ENCODE data around the gene RAD1.

DNA sequence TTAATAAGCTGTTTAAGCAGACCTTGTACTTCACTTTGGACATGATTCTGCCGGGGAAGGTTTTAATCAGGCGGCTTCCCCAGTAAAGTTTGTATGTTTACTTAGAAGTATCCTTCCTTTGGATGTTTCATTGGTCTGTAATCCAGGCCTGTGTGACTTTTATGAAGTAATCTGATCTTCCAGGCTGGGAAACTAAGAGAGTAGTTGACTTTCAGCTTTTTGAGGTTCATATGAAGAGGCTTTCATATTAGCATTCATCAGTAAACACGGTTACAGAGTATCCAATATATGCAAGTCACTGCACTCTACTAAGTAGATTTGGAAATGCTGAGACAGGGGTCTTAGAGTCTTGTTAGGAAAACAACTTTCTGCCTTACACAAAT lies 15.1 kb upstream of the RAD1 start:
- TF ChIP-seq RARB (CRISPR knock-in tag; IDR thresholded peaks at IDR 0.05) (no peak), ZFP30 (CRISPR knock-in tag; IDR thresholded peaks at IDR 0.05) (no peak), ISL1 (CRISPR knock-in tag; IDR thresholded peaks at IDR 0.05) (no peak), ESRRG (CRISPR knock-in tag; IDR thresholded peaks at IDR 0.05) (no peak), TOX (CRISPR knock-in tag; IDR thresholded peaks at IDR 0.05; ENCODE audit: borderline replicate concordance) (no peak), ARNTL (CRISPR knock-in tag; IDR thresholded peaks at IDR 0.05; ENCODE audit: borderline replicate concordance, low read depth) (no peak), ZNF565 (CRISPR knock-in tag; conservative IDR thresholded peaks at IDR 0.05; ENCODE audit: low read depth) (no peak), ZNF70 (CRISPR knock-in tag; IDR thresholded peaks at IDR 0.05) (no peak), ZFP3 (CRISPR knock-in tag; IDR thresholded peaks at IDR 0.05) (no peak), BACH2 (CRISPR knock-in tag; IDR thresholded peaks at IDR 0.05; ENCODE audit: borderline replicate concordance) (no peak), PPARA (CRISPR knock-in tag; IDR thresholded peaks at IDR 0.05; ENCODE audit: borderline replicate concordance) (no peak)
- TF ChIP-seq, protein P1, sequence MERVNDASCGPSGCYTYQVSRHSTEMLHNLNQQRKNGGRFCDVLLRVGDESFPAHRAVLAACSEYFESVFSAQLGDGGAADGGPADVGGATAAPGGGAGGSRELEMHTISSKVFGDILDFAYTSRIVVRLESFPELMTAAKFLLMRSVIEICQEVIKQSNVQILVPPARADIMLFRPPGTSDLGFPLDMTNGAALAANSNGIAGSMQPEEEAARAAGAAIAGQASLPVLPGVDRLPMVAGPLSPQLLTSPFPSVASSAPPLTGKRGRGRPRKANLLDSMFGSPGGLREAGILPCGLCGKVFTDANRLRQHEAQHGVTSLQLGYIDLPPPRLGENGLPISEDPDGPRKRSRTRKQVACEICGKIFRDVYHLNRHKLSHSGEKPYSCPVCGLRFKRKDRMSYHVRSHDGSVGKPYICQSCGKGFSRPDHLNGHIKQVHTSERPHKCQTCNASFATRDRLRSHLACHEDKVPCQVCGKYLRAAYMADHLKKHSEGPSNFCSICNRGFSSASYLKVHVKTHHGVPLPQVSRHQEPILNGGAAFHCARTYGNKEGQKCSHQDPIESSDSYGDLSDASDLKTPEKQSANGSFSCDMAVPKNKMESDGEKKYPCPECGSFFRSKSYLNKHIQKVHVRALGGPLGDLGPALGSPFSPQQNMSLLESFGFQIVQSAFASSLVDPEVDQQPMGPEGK (CRISPR knock-in tag; IDR thresholded peaks at IDR 0.05; ENCODE audit: borderline replicate concordance), result no peak
- TF ChIP-seq, protein P2, sequence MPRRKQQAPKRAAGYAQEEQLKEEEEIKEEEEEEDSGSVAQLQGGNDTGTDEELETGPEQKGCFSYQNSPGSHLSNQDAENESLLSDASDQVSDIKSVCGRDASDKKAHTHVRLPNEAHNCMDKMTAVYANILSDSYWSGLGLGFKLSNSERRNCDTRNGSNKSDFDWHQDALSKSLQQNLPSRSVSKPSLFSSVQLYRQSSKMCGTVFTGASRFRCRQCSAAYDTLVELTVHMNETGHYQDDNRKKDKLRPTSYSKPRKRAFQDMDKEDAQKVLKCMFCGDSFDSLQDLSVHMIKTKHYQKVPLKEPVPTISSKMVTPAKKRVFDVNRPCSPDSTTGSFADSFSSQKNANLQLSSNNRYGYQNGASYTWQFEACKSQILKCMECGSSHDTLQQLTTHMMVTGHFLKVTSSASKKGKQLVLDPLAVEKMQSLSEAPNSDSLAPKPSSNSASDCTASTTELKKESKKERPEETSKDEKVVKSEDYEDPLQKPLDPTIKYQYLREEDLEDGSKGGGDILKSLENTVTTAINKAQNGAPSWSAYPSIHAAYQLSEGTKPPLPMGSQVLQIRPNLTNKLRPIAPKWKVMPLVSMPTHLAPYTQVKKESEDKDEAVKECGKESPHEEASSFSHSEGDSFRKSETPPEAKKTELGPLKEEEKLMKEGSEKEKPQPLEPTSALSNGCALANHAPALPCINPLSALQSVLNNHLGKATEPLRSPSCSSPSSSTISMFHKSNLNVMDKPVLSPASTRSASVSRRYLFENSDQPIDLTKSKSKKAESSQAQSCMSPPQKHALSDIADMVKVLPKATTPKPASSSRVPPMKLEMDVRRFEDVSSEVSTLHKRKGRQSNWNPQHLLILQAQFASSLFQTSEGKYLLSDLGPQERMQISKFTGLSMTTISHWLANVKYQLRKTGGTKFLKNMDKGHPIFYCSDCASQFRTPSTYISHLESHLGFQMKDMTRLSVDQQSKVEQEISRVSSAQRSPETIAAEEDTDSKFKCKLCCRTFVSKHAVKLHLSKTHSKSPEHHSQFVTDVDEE (CRISPR knock-in tag; IDR thresholded peaks at IDR 0.05), result no peak
